SKM-1 treated with dmso at 0.1 percent for 144 hours (cell line): ENCODE results near the gene OBSCN.

ENCODE experiments used
- DNase-seq: peaks from one replicate; lab custom pipeline; 2025; ENCODE audit not compliant: unreplicated experiment; lab: John Stamatoyannopoulos, UW

The OBSCN gene

DNA sequence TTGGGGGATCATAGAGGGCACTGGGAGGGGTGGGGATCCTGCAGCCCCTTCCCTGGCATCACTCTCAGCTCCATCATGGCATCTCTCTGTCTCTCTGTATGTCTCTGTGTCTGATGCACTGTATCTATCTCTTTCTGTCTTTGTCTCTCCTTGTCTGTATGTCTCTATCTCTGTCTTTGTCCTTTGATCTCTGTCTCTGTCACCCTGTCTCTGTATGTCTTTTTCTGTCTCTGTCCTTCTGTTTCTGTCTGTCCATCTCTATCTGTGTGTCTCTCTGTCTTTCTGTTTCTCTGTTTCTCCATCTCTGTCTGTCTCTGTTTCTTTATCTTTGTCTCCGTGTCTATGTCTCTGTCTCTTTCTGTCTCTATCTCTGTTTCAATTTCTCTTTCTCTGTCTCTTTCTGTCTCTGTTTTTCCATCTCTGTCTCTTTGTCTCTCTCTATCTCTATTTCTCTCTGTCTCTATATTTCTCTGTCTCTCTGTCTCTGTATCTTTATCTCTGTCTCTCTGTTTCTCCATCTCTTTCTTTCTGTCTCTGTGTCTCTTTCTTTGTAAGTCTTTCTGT is 142.4 kb downstream of the OBSCN start:
- DNase-seq: no peak

DNA sequence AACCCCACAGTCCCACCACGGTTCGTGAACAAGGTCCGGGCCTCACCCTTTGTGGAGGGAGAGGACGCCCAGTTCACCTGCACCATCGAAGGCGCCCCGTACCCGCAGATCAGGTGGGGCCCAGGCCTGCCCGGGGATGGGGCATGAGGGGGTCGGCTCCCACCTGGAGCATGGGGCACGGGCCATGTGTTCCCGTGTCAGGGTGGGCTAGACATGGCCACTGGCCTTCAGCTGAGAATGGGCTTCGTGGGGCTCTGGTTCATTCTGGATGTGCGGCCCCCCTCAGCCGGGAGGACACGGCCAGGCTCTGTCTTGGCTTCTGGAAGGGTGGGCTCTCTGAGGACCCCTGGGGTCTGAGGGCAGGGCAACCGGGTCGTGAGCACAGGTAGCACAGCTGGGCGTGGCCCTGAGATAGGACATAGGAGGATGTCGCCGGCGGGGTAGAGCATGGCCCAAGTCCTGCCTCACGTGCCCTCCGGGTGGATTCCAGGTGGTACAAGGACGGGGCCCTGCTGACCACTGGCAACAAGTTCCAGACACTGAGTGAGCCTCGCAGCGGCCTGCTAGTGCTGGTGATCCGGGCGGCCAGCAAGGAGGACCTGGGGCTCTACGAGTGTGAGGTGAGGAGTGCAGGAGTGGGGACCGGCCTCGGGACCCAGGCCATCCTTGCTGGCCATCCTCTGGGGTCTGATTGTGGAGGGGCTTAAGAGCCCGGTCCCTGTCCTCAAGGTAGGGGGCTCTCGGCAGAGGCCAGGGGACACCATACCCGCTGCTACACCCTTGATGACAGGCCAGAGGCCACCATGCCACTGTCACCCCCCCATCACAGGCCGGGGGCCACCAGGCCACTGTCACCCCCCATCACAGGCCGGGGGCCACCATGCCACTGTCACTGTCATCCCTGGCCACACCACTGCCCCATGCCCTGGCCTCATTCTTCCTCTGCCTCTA is 143.3 kb downstream of the OBSCN start:
- no peak for DNase-seq

DNA sequence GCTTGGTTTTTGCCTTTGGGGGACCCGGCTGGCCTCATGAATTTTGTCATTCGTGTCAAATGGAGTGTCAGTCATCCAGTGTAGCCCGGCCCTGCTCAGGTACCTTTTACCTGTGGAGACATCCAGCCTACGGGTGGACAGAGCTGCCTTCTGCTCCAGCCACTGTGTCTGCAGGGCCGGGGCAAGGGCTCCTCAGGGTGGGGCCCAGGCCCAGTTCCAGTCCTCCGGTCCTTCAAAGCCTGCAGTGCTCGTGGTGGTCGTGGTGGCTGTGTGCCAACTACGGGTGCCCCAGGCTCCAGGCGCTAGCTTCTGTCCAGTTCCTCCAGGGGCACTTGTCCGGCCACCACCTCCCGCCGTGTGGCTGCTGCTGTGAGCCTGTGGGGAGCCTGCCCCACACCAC is 144.0 kb downstream of the OBSCN start:
- DNase-seq: no peak

DNA sequence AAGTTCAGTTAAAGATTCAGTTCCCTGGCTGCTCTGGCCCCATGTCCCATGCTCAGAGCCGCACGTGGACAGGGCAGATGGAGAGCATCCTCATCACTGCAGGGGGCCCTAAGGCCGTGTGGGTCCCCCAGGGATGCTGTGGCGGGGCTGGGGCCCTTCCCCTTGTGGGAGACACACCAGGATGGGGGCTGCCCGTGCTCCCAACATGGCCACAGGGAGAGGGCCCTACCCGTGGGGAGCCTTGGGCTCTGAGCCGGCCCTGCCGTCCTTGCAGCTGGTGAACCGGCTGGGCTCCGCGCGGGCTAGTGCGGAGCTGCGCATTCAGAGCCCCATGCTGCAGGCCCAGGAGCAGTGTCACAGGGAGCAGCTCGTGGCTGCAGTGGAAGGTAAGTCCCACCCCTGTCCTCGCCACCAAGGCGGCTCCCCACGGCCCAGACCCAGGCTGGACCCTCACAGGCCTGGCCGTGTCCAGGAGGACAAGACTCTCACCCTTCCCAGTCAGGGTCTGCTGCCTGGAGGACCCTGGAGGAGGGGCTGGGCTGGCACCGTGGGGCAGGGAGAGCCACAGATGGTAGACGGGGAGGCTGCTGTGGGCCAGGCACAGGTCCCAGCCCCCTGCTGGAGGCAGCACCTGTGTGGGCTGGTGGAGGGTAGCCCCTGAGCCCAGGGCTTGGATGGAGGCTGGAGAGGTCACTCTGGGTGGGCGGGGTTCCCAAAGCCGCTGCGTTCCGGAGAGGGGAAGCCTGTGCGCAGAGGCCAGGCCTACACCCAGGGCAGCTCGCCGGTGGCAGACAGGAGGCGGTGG is 145.0 kb downstream of the OBSCN start:
- DNase-seq: no peak

DNA sequence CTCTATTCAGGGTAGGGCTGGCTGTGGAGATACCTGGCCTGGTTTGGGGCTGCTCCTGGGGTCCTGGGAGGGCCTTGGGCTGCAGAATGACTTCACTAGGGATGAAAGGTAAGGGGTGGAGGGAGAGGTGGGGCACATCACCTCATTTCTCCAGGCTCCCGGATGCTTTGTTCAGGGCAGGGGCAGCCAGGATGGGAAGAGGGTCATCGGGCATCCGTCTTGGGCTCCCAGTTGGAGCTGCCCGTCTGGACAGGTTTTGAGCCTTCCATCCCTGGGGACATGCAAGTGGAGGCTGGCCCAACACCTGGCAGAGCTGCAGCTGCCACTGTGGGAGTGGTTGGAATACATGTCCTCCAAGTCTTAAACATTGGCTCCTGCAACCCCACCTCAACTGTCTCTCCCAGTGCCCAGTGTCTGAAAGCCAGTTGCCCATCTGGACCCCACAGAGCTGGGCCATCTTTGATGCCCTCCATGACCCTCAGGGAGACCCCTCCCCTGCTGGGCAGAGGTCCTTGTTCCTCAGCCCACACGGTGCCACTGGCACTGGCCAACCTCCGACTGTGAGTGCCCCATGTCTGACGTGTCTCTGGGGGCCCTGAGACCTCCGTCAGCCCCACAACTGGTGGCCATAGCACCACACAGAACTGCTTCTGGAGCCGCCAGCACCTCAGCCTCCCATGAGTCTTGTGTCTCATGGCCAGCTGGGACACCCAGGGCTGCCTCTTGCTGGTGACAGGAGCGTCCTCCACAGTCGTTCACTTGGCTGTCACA is 145.9 kb downstream of the OBSCN start:
- DNase-seq: no peak

DNA sequence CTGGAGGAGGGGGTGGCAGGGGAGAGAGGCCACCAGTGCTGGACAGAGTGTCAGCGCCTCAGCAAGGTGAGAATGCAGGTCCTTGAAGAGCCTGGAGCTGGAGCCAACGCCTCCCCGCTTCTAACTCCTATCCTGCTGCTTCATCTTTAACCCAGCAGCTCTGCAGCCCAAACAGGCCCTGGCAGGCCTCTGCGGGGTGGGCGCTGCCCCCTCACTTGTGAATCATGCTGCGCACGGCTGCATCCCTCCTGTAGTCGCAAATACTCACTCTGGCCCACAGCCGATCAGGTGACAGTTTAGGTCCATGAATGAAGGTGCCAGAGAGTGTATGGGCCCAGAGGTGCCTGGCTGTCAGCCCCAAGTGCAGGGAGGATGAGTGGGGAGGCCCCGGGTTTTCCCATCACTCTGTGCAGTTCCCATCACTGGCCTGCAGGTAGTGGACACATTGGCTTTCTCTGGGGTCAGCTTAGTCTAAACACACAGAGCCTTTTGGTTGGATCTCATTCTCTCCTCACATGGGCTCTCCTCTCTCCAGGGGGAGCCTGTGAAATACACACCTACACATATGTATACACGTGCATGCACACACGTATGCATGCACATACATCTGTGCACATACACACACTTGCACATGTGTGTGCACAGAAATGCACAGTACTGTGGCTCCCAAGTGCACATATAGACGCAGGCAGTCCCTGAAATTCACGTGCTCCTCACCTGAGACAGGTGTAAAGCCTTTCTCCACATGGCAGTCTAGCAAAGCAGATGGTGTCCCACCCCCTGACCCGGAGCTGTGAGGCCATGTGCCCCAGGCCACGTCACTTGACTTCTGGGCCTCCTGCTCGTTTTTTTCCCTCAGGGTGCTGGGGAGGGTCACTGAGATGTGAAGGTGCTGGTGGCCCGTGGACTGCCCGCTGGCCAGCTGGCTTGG is 146.8 kb downstream of the OBSCN start:
- DNase-seq: no peak

DNA sequence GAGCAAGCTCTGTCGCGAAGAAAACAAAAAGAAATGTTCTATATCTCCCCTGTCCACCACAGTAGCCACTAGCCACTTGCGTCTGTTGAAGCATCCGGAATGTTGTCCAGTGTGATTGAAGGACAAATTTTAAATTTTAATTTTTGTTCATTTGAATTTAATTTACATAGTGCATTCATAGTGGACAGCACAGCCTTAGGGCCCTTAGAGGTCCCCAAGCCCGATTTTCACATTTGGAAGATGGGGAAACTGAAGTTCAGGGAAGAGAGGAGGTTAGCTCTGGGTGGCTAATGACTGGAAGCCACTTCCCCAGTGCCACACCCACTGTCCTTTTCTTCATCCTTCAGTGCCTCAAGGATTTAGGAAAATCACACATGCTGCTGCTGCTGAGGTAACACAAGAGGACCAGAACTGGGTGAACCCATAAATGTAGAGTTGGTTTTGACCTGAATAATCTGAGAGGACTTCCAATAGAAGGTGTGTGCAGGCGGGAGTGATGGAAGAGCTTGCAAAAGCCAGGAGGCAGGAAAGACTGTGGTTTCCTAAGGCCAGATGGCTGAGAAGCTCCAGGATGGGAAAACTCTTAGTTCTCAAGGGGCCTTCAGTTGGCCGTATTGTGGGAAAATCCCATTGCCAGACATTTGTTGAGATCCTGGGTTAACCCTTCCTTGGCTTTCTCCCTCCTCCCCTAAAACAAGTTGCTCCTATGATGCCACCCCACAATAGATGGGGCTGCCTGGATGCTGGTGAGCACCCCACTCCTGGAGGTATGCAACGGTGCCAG is 149.2 kb downstream of the OBSCN start:
- no peak for DNase-seq

DNA sequence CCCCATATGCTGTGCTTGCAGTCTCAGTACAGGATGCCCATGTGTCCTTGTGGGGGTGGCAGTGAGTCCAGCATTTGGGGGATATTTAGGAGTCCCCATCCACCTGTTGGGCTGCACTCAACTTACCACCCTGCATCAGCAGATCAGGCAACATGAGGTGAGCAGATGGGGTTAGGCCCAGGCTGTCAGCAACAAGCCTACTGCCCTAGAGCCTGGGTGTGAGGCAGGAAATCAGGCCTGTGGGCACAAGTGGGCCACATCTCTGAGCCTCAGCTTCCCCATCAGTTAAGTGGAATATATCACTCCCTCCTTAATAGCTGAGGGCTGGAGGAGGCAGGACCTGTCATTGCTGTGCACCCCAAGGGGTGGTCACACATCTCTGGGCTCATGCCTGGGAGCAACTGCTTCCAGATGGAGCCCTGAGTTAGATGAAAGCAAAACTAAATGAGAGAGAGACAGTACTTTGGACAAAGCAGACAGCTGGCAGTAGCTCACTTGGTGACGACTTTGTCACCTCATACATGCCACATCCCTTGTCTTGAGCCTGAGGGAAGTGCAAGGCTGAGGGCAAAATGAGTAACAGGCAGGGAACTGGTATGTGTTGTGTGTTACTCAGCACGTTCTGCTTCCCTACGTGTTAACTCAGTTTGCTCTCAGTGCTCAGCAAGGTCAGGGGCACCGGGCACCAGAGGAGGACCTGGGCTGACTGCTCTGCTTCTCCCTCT is 150.4 kb downstream of the OBSCN start:
- no peak for DNase-seq

DNA sequence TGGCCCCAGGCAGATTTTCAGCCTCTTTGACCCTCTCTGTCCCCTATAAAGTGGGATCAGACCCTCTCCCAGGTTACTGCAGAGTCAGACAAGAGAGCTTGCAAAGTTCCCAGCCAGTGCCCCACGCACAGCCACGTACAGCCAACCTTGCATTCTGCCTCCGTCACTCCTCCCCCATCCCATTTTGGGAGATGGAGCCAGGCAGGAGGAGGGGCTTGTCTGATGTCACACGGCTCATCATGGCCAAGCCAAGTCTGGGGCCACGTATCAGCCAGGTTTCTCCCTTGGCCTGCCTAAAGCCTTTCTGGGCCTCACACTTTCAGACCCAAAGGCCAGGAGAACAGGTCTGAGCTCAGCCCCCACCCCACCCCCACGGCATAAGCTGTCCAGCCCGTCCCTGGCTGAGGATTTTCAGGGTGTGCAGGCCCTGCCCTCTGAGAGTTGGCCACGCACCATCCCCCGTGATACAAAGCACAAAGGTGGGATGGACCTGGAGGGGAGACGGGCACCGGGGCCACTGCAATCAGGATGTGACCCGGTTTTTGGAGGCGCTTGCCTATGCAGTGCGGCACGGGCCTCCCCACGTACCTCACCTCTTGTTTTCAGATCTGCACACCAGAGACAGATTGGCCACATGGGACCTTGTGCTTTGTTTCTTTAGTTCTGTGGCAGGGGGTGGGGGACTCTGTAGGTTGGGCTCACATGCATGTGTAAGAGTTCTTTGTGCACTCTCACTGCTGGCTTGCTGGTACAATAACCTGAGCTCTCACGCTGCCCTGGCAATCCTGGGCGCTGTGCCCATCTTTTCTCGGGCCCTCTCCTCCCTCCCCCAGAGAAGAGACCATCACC is 151.1 kb downstream of the OBSCN start:
- no peak for DNase-seq

DNA sequence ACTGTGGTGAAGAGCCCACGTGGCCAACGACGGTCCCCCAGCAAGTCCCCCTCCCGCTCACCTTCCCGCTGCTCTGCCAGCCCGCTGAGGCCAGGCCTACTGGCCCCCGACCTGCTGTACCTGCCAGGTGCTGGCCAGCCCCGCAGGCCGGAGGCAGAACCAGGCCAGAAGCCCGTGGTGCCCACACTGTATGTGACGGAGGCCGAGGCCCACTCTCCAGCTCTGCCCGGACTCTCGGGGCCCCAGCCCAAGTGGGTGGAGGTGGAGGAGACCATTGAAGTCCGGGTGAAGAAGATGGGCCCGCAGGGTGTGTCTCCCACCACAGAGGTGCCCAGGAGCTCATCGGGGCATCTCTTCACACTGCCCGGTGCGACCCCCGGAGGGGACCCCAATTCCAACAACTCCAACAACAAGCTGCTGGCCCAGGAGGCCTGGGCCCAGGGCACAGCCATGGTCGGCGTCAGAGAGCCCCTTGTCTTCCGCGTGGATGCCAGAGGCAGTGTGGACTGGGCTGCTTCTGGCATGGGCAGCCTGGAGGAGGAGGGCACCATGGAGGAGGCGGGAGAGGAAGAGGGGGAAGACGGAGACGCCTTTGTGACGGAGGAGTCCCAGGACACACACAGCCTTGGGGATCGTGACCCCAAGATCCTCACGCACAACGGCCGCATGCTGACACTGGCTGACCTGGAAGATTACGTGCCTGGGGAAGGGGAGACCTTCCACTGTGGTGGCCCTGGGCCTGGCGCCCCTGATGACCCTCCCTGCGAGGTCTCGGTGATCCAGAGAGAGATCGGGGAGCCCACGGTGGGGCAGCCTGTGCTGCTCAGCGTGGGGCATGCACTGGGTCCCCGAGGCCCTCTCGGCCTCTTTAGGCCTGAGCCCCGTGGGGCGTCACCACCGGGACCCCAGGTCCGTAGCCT is 152.0 kb downstream of the OBSCN start:
- no peak for DNase-seq

DNA sequence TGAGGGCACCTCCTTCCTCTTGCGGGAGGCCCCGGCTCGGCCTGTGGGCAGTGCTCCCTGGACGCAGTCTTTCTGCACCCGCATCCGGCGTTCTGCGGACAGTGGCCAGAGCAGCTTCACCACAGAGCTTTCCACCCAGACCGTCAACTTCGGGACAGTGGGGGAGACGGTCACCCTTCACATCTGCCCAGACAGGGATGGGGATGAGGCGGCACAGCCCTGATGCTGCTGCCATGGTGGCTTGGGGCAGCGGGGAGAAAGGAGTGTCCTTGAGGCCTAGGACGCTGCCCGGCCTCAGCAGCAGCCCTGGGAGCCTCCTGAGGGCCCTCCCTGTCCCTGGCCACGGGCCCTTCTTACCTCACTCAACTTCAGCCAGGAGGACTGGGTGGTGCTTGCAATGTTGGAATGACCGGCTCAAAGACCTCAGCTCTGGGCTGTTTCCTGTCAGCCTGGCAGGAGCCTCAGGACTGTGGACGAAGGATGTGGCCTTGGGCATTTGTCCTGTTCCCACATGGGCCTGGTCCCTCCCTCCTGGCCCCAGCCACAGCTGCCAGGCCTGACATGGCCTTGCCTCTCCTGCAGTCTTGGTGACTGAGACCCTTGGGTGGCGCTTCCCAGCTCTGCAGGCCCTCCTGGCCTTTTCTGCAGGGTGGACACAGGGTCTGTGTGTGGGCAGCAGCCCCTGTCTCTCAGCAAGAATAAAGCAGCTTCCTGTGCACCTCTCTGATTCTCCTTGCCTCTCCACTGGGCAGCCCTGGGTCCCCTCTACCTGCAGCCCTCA is 152.9 kb downstream of the OBSCN start:
- DNase-seq: no peak

DNA sequence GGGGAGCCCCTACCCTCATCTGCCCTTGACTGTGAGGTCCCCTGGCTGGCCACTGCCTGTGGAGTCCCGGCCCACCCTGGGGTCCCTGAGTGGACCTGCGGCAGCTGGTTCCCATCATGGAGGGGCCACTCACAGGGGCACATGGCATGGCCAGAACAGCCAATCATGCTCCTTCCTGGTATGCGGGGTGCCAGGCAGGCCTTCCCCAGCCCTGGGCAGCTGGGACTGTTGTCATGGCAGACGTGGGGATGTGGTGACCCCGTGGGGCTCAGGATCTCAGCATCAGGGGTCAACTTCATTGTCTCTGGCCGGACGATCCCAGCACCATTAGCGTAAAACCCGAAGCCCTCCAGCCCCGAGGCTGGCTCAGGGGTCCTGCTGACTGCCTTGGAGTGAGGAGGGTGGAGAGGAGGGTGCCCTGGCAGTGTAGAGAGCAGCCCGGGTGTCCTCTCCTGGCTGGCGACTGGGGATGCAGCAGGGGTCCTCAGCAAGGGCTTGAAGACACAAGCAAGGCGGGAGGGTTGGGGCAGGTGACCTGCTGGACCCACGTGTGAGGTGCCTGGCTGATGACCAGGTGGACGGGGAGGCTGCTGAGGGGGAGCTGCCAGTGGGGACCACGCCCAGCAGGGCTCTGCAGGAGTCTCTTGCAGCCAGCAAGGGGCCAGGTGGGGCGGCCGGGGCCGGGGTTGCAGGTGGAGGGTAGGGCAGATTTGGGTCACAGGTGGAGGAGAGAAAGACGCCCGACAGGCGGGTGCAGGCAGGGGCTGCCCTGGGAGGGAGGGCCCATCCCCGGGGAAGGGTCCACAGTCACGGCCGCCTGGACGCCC is 153.7 kb downstream of the OBSCN start:
- no peak for DNase-seq

DNA sequence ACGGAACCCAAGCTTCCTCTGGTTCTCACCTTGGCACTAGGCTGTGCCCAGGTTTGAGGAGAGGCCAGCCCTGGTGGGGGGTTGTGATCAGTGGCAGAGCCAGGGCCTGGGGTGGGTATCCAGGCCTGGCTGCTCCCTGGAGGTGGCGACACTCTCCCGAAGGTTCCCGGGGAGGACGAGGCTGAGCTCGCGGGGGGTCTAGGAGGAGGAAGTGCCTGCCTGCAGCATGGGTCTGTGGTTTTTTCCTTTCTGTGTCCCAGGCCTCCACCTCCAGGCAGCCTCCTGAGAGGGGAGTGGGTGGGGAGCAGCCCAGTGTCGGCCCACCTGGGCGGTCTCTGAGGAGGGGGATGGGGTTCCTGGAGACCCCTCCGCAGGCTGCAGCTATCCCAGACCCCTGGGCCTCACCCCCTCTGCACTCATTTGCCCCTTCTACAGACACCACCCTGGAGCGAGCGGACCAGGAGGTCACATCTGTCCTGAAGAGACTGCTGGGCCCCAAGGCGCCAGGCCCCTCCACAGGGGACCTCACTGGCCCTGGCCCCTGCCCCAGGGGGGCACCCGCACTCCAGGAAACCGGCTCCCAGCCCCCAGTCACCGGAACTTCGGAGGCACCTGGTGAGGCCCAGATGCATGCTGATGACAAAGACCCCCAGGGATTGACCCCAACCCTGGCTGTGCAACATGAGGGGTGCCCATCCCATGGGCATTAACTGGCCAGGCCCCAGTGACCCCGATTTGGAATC is 154.5 kb downstream of the OBSCN start:
- DNase-seq: no peak

DNA sequence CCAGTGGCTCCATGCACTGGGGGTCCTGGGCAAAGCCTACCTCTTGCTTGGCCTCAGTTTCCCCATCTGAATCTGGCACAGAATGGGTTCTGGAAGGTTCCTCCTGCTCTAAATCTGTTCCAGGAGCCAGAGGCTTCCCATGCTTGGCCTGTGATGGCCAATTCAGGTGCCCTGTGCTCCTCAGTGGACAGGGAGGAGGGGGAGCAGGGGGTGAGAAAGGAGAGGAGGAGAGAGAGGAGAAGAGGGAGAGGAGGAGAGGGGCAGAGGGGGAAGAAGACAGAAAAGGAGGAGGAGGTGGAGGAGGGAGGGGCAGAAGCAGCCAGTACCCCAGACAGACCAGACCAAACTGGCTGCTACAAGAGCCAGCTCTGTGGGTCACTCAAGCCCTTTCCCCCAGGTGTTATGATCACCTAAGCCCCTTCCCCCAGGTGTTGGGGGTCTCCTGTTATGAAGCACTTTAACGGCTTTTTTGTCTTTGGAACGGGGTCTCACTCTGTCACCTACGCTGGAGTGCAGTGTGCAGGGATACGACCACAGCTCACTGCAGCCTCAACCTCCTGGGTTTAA is 155.1 kb downstream of the OBSCN start:
- DNase-seq: no peak
